GM23338 (cell line): ENCODE measurements around the gene ENOSF1. TPM values are rescaled to one million over a fixed set of nuclear protein-coding genes. Genes with fewer than 3 reads are reported as not detected.

ENCODE experiments used
- ATAC-seq: fragments of 200-7000 bp; cut with Tn5 transposase; 3 replicates; pipeline ENCODE4 v1.9.1; 2020
- DNase-seq: peaks from one replicate; pipeline ENCODE4 v3.0.0-alpha.2; 2015; ENCODE audit warnings: low spot score
- H2AFZ ChIP-seq: fragments of 200-600 bp; sonication (generic); 2 replicates; pipeline ENCODE4 v1.8.0; 2016; ENCODE audit warnings: antibody characterized with exemption, mild to moderate bottlenecking, moderate library complexity
- H3F3A ChIP-seq: fragments of 200-600 bp; sonication (generic); replicated peaks from 2 replicates; pipeline ENCODE4 v1.8.0; 2017; ENCODE audit warnings: antibody characterized with exemption, mixed run types, low read depth
- H3K27ac ChIP-seq: fragments of 200-600 bp; sonication (generic); 2 replicates; pipeline ENCODE4 v1.6.1; 2016; ENCODE audit warnings: low read depth
- H3K27me3 ChIP-seq: fragments of 200-600 bp; sonication (generic); 2 replicates; pipeline ENCODE4 v1.8.0; 2016; ENCODE audit warnings: mild to moderate bottlenecking, mixed run types, moderate library complexity; ENCODE audit not compliant: insufficient read depth
- H3K36me3 ChIP-seq: fragments of 200-600 bp; sonication (generic); 2 replicates; pipeline ENCODE4 v1.8.0; 2016; ENCODE audit warnings: mild to moderate bottlenecking; ENCODE audit not compliant: insufficient read depth
- H3K4me1 ChIP-seq: fragments of 200-600 bp; sonication (generic); 2 replicates; pipeline ENCODE4 v1.8.0; 2016; ENCODE audit warnings: mild to moderate bottlenecking, moderate library complexity; ENCODE audit not compliant: insufficient read depth
- H3K4me2 ChIP-seq: fragments of 200-600 bp; sonication (generic); 2 replicates; pipeline ENCODE4 v1.7.1; 2017; ENCODE audit warnings: mixed run types
- H3K4me3 ChIP-seq: fragments of 200-600 bp; sonication (generic); 2 replicates; pipeline ENCODE4 v1.6.1; 2016; ENCODE audit warnings: mixed run types
- H3K79me2 ChIP-seq: fragments of 200-600 bp; sonication (generic); replicated peaks from 2 replicates; pipeline ENCODE4 v1.8.0; 2017; ENCODE audit warnings: mild to moderate bottlenecking; ENCODE audit not compliant: insufficient read depth
- H3K9me2 ChIP-seq: fragments of 200-600 bp; sonication (generic); 2 replicates; pipeline ENCODE4 v1.8.0; 2017; ENCODE audit not compliant: insufficient read depth
- H4K20me1 ChIP-seq: fragments of 200-600 bp; sonication (generic); replicated peaks from 2 replicates; pipeline ENCODE4 v1.8.0; 2017; ENCODE audit warnings: mild to moderate bottlenecking; ENCODE audit not compliant: insufficient read depth
- H3K27ac Mint-ChIP-seq: 2 replicates; pipeline ENCODE4 v1.8.0; 2020; ENCODE audit warnings: inconsistent platforms, mild to moderate bottlenecking, moderate library complexity, mixed read lengths
- H3K27me3 Mint-ChIP-seq: 3 replicates; pipeline ENCODE4 v1.8.0; 2022; ENCODE audit warnings: low read depth, mild to moderate bottlenecking, moderate library complexity, mixed read lengths, inconsistent platforms; ENCODE audit not compliant: insufficient read depth, poor library complexity
- H3K36me3 Mint-ChIP-seq: 3 replicates; pipeline ENCODE4 v1.8.0; 2021; ENCODE audit warnings: low read depth, mild to moderate bottlenecking, inconsistent platforms, moderate library complexity, mixed read lengths
- H3K4me1 Mint-ChIP-seq: 3 replicates; pipeline ENCODE4 v1.8.0; 2020; ENCODE audit warnings: mild to moderate bottlenecking, inconsistent platforms, mixed read lengths
- H3K4me3 Mint-ChIP-seq: 3 replicates; pipeline ENCODE4 v1.8.0; 2021; ENCODE audit warnings: moderate library complexity, mild to moderate bottlenecking, inconsistent platforms, mixed read lengths
- H3K9me3 Mint-ChIP-seq: 3 replicates; pipeline ENCODE4 v1.8.0; 2020; ENCODE audit warnings: moderate library complexity, mild to moderate bottlenecking, inconsistent platforms, mixed read lengths
- CREB1 ChIP-seq: fragments of 250-450 bp; sonication (Bioruptor Pico); IDR thresholded peaks from 2 replicates; pipeline ENCODE4 v1.5.0; 2020; ENCODE audit warnings: low read depth, mild to moderate bottlenecking, moderate library complexity
- CTCF ChIP-seq, 2 experiments: fragments of 200-600 bp in 1 of 2; sonication (generic) in 1 of 2; conservative IDR thresholded peaks; 2 replicates each; pipeline versions ENCODE4 v1.5.1 to v1.6.1; 2016 to 2017; ENCODE audit warnings: antibody characterized with exemption in 2 of 2, low read depth in 2 of 2, mild to moderate bottlenecking in 2 of 2, moderate library complexity in 1 of 2
- ETS1 ChIP-seq: IDR thresholded peaks from 2 replicates; pipeline ENCODE4 v1.6.1; 2016; ENCODE audit warnings: antibody characterized with exemption
- EZH2 ChIP-seq: fragments of 200-600 bp; sonication (generic); IDR thresholded peaks from one replicate; pipeline ENCODE4 v1.8.0; 2017; ENCODE audit warnings: antibody characterized with exemption, mild to moderate bottlenecking, low read depth; ENCODE audit not compliant: unreplicated experiment
- EZH2phosphoT487 ChIP-seq: fragments of 200-600 bp; sonication (generic); IDR thresholded peaks from one replicate; pipeline ENCODE4 v1.8.1; 2018; ENCODE audit warnings: antibody characterized with exemption; ENCODE audit not compliant: unreplicated experiment
- JUNB ChIP-seq: IDR thresholded peaks from one replicate; pipeline ENCODE4 v1.6.1; 2016; ENCODE audit warnings: antibody characterized with exemption; ENCODE audit not compliant: unreplicated experiment
- NANOG ChIP-seq: IDR thresholded peaks from 2 replicates; pipeline ENCODE4 v1.6.1; 2016; ENCODE audit warnings: antibody characterized with exemption, borderline replicate concordance
- POLR2AphosphoS5 ChIP-seq: IDR thresholded peaks from 2 replicates; pipeline ENCODE4 v1.6.1; 2016; ENCODE audit warnings: antibody characterized with exemption, low read depth
- REST ChIP-seq: IDR thresholded peaks from one replicate; pipeline ENCODE4 v1.6.1; 2018; ENCODE audit warnings: antibody characterized with exemption; ENCODE audit not compliant: unreplicated experiment
- STAT1 ChIP-seq: IDR thresholded peaks from one replicate; pipeline ENCODE4 v1.6.1; 2016; ENCODE audit warnings: antibody characterized with exemption; ENCODE audit not compliant: unreplicated experiment
- ZNF114 ChIP-seq: fragments of 250-450 bp; sonication (Bioruptor Pico); IDR thresholded peaks from 2 replicates; pipeline ENCODE4 v1.5.0; 2020; ENCODE audit warnings: mild to moderate bottlenecking, moderate library complexity
- ZNF331 ChIP-seq: fragments of 250-450 bp; sonication (Bioruptor Pico); IDR thresholded peaks from 2 replicates; pipeline ENCODE4 v1.5.0; 2020; ENCODE audit warnings: low read depth, mild to moderate bottlenecking, moderate library complexity
- ZNF462 ChIP-seq: fragments of 250-450 bp; sonication (Bioruptor Pico); IDR thresholded peaks from 2 replicates; pipeline ENCODE4 v1.5.0; 2020; ENCODE audit warnings: mild to moderate bottlenecking, moderate library complexity
- polyA plus RNA-seq: library from polyadenylated mRNA; unstranded; fragments of >200 nt; fragmentation: Nextera tagmentation; extraction: Ambion mirVana; gene quantifications from 2 replicates; pipeline ENCODE4 v1.2.1, GENCODE V29; 2016
- total RNA-seq: library from RNA; depleted of rRNA; stranded (reverse); fragments of >200 nt; shearing (Covaris generic); gene quantifications from 2 replicates; pipeline ENCODE4 v1.2.3, GENCODE V29; 2014

The ENOSF1 gene
- total and polyA plus RNA-seq, 2 experiments from 2014 or later = 30.1 to 36.4 TPM

GRCh38 chr18:676069-676468, 36.4 kb downstream of the ENOSF1 start:
- Histone ChIP-seq H3K36me3 (peaks cover 38% of the 10 kb centered on the region), H3K4me3 (no peak overlapping the region), H3K4me1 (no peaks in the 10 kb centered on the region), H3K27me3 (no peaks in the 10 kb centered on the region), H4K20me1 (no peaks in the 10 kb centered on the region; the same call in 1 of the 2 replicates), H3K9me2 (no peaks in the 10 kb centered on the region), H3K4me2 (no peak overlapping the region), H3F3A (peaks cover 3% of the 10 kb centered on the region; the same call in 1 of the 2 replicates), H3K27ac (no peak overlapping the region), H3K79me2 (no peaks in the 10 kb centered on the region), H2AFZ (no peak overlapping the region)
- DNase-seq (no peak), ATAC-seq (no peak)
- no peak overlapping the region for H3K4me3 Mint-ChIP-seq
- H3K4me1 Mint-ChIP-seq = peaks cover 7% of the 10 kb centered on the region; the same call in 2 of the 3 replicates
- H3K36me3 Mint-ChIP-seq = peaks cover 83% of the 10 kb centered on the region
- H3K27me3 Mint-ChIP-seq = peaks cover 21% of the 10 kb centered on the region
- no peaks in the 10 kb centered on the region for H3K9me3 Mint-ChIP-seq
- no peak overlapping the region for H3K27ac Mint-ChIP-seq
- TF ChIP-seq CREB1 = no peak
- no peak for TF ChIP-seq NANOG
- no peak for TF ChIP-seq JUNB
- TF ChIP-seq STAT1 = no peak
- no peak for TF ChIP-seq ZNF114 (CRISPR knock-in tag)
- TF ChIP-seq EZH2 = no peak
- TF ChIP-seq CTCF (conservative IDR thresholded peaks at IDR 0.05; ENCODE audit: low read depth in 2 of 2) = no peak
- TF ChIP-seq POLR2AphosphoS5 = no peak
- no peak for TF ChIP-seq ZNF462 (CRISPR knock-in tag)
- TF ChIP-seq EZH2phosphoT487 = no peak
- no peak for TF ChIP-seq ZNF331 (CRISPR knock-in tag)
- no peak for TF ChIP-seq ETS1
- TF ChIP-seq REST = no peak
